Parathyroid adenoma (tissue), 2 donors: Measurements from ENCODE around the gene OR8A1.

Source experiments
- H2AFZ ChIP-seq: fragments of 300-600 bp; sonication (generic); one replicate; pipeline ENCODE4 v1.7.0; 2017; ENCODE audit warnings: antibody characterized with exemption, mild to moderate bottlenecking
- H3K27ac ChIP-seq: fragments of 300-600 bp; sonication (generic); one replicate; pipeline ENCODE4 v1.7.0; 2017
- H3K27me3 ChIP-seq: fragments of 300-600 bp; sonication (generic); one replicate; pipeline ENCODE4 v1.7.0; 2017; ENCODE audit warnings: low read length; ENCODE audit not compliant: control insufficient read depth, insufficient read depth
- H3K36me3 ChIP-seq: fragments of 300-600 bp; sonication (generic); one replicate; pipeline ENCODE4 v1.7.0; 2017; ENCODE audit warnings: low read length; ENCODE audit not compliant: control insufficient read depth, insufficient read depth
- H3K4me1 ChIP-seq: fragments of 300-600 bp; sonication (generic); one replicate; pipeline ENCODE4 v1.7.0; 2017; ENCODE audit warnings: control low read depth
- H3K4me2 ChIP-seq: fragments of 300-600 bp; sonication (generic); one replicate; pipeline ENCODE4 v1.7.0; 2017; ENCODE audit warnings: low read length
- H3K4me3 ChIP-seq: fragments of 300-600 bp; sonication (generic); one replicate; pipeline ENCODE4 v1.7.0; 2017; ENCODE audit warnings: low read depth, low read length
- H3K79me2 ChIP-seq: fragments of 300-600 bp; sonication (generic); one replicate; pipeline ENCODE4 v1.7.0; 2017; ENCODE audit warnings: control low read depth
- H3K9ac ChIP-seq: fragments of 300-600 bp; sonication (generic); one replicate; pipeline ENCODE4 v1.7.0; 2017; ENCODE audit warnings: mild to moderate bottlenecking
- H3K9me3 ChIP-seq: fragments of 300-600 bp; sonication (generic); one replicate; pipeline ENCODE4 v1.7.0; 2017; ENCODE audit warnings: low read length; ENCODE audit not compliant: control insufficient read depth
- TF ChIP-seq, protein P1 (sequence below): fragments of 300-600 bp; sonication (generic); IDR thresholded peaks from one replicate; pipeline ENCODE4 v1.7.0; 2017; ENCODE audit warnings: antibody characterized with exemption, mild to moderate bottlenecking
- donor health status: primary hyperparathyroidism.

Gene OR8A1

DNA sequence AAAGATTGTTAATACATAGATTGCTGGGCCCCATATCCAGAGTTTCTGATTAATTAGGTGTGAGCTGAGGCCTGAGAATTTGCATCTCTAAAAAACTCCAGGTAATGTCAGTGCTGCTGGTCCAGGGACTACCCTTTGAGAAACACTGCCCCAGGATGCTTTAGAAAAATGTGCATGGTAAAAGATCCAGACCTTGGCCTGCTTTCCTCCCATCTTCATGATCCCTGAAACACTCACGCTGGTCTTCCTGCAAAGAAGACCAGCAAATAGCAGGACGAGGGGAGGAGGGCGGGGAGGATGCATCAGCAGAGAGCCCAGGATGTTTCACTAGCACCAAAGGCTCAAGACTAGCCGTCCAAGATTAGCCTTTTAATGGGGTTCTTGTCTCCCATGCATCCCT lies at the start of gene OR8A1:
Gene OR8A1 (plus strand): TSS at position 301 of the 400 bp plus-strand sequence. CDS start 123 bp downstream, outside the sequence.
- H3K9ac ChIP-seq, result no peak within 1 kb of the TSS
- no peaks in the 10 kb centered on the region for H3K27me3 ChIP-seq
- H2AFZ ChIP-seq, result no peak within 1 kb of the TSS
- H3K27ac ChIP-seq, result no peak within 1 kb of the TSS
- TF ChIP-seq, protein P1, sequence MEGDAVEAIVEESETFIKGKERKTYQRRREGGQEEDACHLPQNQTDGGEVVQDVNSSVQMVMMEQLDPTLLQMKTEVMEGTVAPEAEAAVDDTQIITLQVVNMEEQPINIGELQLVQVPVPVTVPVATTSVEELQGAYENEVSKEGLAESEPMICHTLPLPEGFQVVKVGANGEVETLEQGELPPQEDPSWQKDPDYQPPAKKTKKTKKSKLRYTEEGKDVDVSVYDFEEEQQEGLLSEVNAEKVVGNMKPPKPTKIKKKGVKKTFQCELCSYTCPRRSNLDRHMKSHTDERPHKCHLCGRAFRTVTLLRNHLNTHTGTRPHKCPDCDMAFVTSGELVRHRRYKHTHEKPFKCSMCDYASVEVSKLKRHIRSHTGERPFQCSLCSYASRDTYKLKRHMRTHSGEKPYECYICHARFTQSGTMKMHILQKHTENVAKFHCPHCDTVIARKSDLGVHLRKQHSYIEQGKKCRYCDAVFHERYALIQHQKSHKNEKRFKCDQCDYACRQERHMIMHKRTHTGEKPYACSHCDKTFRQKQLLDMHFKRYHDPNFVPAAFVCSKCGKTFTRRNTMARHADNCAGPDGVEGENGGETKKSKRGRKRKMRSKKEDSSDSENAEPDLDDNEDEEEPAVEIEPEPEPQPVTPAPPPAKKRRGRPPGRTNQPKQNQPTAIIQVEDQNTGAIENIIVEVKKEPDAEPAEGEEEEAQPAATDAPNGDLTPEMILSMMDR, result no peak
- no peaks in the 10 kb centered on the region for H3K4me1 ChIP-seq
- H3K4me2 ChIP-seq, result no peak within 1 kb of the TSS
- no peaks in the 10 kb centered on the region for H3K36me3 ChIP-seq
- no peak within 1 kb of the TSS for H3K4me3 ChIP-seq
- no peaks in the 10 kb centered on the region for H3K9me3 ChIP-seq
- no peaks in the 10 kb centered on the region for H3K79me2 ChIP-seq

DNA sequence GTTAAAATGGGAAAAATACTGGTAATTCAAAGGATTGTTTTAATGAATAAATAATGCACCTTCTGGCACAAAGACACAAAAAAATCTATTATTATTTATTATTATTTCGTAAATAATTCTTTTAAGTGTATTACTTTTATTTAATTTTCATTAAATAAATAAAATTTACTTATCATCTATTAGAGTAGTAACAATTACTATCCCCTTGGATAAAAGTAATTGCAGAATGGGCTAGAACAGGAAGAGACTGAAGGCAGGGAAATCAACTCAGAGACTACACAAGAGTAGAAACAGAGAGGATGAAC lies 49.3 kb upstream of the OR8A1 start:
- Histone ChIP-seq H3K4me2 (no peak overlapping the region), H3K27ac (no peak overlapping the region), H3K4me3 (no peak overlapping the region), H3K27me3 (no peaks in the 10 kb centered on the region), H3K9me3 (no peaks in the 10 kb centered on the region), H2AFZ (no peak overlapping the region), H3K36me3 (no peaks in the 10 kb centered on the region), H3K9ac (no peak overlapping the region), H3K4me1 (no peaks in the 10 kb centered on the region), H3K79me2 (no peaks in the 10 kb centered on the region)
- TF ChIP-seq, protein P1, result no peak

DNA sequence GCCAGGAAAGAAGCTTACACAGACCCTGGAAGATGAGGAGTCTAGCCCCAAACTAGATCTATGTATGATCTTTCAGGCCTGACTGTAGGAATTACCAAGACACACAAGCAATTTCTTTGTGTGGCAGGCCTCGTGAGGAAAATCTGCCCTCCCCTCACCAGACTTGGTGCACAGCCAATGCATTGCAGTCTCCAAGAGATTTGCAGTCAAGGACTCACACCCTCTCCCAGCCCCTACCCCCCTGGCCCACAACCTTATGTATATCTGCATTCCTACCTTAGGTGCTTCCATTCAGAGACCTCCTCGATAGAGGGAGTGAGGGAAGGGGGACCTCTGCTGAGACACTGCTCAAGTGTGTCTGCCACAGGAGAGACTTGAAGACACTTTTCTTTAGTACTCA lies 36.2 kb upstream of the OR8A1 start:
- no peaks in the 10 kb centered on the region for H3K9me3 ChIP-seq
- TF ChIP-seq, protein P1, result no peak
- H3K79me2 ChIP-seq, result no peaks in the 10 kb centered on the region
- no peak overlapping the region for H3K27ac ChIP-seq
- H3K4me3 ChIP-seq, result no peak overlapping the region
- H3K36me3 ChIP-seq, result no peaks in the 10 kb centered on the region
- no peak overlapping the region for H2AFZ ChIP-seq
- H3K4me1 ChIP-seq, result no peaks in the 10 kb centered on the region
- H3K27me3 ChIP-seq, result no peaks in the 10 kb centered on the region
- no peak overlapping the region for H3K9ac ChIP-seq
- H3K4me2 ChIP-seq, result no peak overlapping the region

DNA sequence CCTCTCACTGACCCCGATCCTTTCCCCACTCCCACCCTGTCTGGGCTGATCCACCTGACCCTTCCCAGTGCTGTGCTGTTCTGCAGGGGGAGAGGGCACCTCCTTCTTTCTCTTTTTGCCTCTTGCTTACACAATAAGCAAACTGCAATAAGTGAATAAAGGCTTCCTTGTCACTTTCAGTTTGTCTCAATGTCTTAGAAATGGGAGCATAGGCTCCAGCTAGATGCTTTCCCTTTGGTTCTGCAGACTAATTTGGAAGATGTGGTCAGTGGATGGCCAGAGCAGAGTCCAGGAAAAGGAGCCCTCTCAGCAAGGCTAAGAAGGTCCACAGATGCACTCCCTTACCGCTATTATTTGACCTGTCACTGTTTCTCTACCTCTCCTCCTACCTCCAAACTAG lies 35.7 kb upstream of the OR8A1 start:
- H3K4me3 ChIP-seq, result no peak overlapping the region
- no peaks in the 10 kb centered on the region for H3K9me3 ChIP-seq
- no peaks in the 10 kb centered on the region for H3K36me3 ChIP-seq
- no peaks in the 10 kb centered on the region for H3K4me1 ChIP-seq
- no peaks in the 10 kb centered on the region for H3K27me3 ChIP-seq
- H3K4me2 ChIP-seq, result no peak overlapping the region
- no peak overlapping the region for H2AFZ ChIP-seq
- no peaks in the 10 kb centered on the region for H3K79me2 ChIP-seq
- H3K27ac ChIP-seq, result no peak overlapping the region
- TF ChIP-seq, protein P1, result no peak
- no peak overlapping the region for H3K9ac ChIP-seq

DNA sequence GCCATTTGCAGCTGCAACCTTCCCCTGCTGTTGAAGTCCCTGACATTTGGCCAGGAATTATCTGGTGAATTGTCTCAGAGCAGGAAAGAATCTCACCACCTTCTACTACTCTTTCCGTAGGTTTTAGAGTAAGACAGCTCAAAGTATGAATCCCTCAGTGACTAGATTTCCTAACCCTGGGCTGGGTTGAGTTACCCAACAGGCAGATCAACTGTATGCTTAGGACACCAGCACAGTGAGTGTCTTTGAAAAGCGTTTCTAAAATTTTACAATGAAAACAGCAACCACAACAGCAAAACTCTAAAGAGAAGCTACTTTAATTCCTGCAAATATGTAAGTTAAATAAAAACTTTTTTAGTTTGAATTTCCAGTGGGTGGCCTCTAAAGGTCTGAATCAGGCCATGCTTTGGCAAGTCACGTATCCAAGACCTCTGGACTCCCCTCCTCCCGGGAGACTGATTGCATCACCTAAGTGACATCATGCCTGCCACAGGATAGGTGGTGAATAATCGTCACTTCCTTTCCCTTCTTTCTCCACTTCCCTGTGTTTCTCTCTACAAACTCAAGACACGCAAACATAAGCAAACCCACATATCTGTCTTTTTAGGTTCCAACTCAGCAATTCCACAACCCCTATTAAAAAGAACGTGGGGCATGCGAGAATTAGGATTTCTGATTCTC lies 34.1 kb upstream of the OR8A1 start:
- TF ChIP-seq, protein P1, result no peak
- H3K27ac ChIP-seq, result no peak overlapping the region
- no peaks in the 10 kb centered on the region for H3K36me3 ChIP-seq
- H3K79me2 ChIP-seq, result no peaks in the 10 kb centered on the region
- H3K9me3 ChIP-seq, result no peaks in the 10 kb centered on the region
- H3K27me3 ChIP-seq, result no peaks in the 10 kb centered on the region
- no peaks in the 10 kb centered on the region for H3K4me1 ChIP-seq
- no peak overlapping the region for H2AFZ ChIP-seq
- no peak overlapping the region for H3K4me2 ChIP-seq
- H3K9ac ChIP-seq, result no peak overlapping the region
- no peak overlapping the region for H3K4me3 ChIP-seq
